HepG2 (cell line): ENCODE data around the gene ATP1A2. TPM values are rescaled to one million over a fixed set of nuclear protein-coding genes. Genes with fewer than 3 reads are reported as not detected.

Source experiments
- ATAC-seq: fragments of 200-7000 bp; cut with Tn5 transposase; 3 replicates; pipeline ENCODE4 v1.9.1; 2020; ENCODE audit warnings: mild to moderate bottlenecking, moderate library complexity
- BruUV-seq: library from RNA; stranded (reverse); fragments of 400-500 nt; replicated peaks from 2 replicates; lab custom pipeline; 2021; lab: Mats Ljungman, UMichigan
- CTCF ChIA-PET: fragments of 300-600 bp; formaldehyde crosslinking; extraction: SDS; loops from one replicate; lab custom pipeline; 2021; ENCODE audit warnings: low total read pairs, inconsistent platforms, low intra/inter-chr PET ratio; lab: Yijun Ruan, JAX
- POLR2A ChIA-PET: fragments of 350-600 bp; sonication (Branson Sonifier 250); formaldehyde crosslinking; loops from one replicate; lab custom pipeline; 2020; ENCODE audit warnings: antibody characterized with exemption, inconsistent platforms; lab: Yijun Ruan, JAX
- DNase-seq: peaks from one replicate; pipeline ENCODE4 v3.0.0-alpha.2; 2015; ENCODE audit warnings: low spot score
- FAIRE-seq: peaks from 3 replicates; lab custom pipeline; 2011; peaks lifted over from hg19 to GRCh38; lab: Jason Lieb, UNC
- H2AFZ ChIP-seq: one replicate; pipeline ENCODE4 v1.6.1; 2011; ENCODE audit warnings: low read length, inconsistent platforms
- H3K27ac ChIP-seq: fragments of 300-600 bp; 3 replicates; pipeline ENCODE4 v1.8.0; 2011; ENCODE audit warnings: mixed run types, mild to moderate bottlenecking, mixed read lengths, low read length, inconsistent platforms; ENCODE audit not compliant: insufficient read depth; ENCODE audit errors: extremely low read length
- H3K27me3 ChIP-seq, 2 experiments: fragments of 200-600 bp in 1 of 2; 2 replicates in 1 of 2; 3 replicates in 1 of 2; pipeline versions ENCODE4 v1.6.0 to v1.8.0; 2011; ENCODE audit warnings: low read length in 2 of 2, mild to moderate bottlenecking in 2 of 2, moderate library complexity in 2 of 2, inconsistent platforms in 1 of 2; ENCODE audit not compliant: insufficient read depth in 2 of 2, control insufficient read depth in 1 of 2
- H3K36me3 ChIP-seq, 2 experiments: fragments of 200-600 bp in 1 of 2; replicated peaks in 1 of 2; 2 replicates in 1 of 2; 3 replicates in 1 of 2; pipeline versions ENCODE4 v1.5.1 to v1.8.0; 2011; ENCODE audit warnings: low read length in 2 of 2, inconsistent platforms in 1 of 2; ENCODE audit not compliant: insufficient read depth in 2 of 2, control insufficient read depth in 1 of 2
- H3K4me1 ChIP-seq: 2 replicates; pipeline ENCODE4 v1.5.1; 2012; ENCODE audit warnings: low read length, inconsistent platforms; ENCODE audit not compliant: insufficient read depth
- H3K4me2 ChIP-seq: 2 replicates; pipeline ENCODE4 v1.6.0; 2011; ENCODE audit warnings: low read depth, low read length, inconsistent platforms
- H3K4me3 ChIP-seq, 3 experiments: fragments of 200-600 bp in 1 of 3; sonication (generic), shearing (Covaris generic) in 1 of 3; replicated peaks in 1 of 3; 2 replicates each; pipeline ENCODE4 v1.5.1; 2011 to 2016; ENCODE audit warnings: low read length in 3 of 3, inconsistent platforms in 2 of 3, low read depth in 2 of 3, mild to moderate bottlenecking in 2 of 3, control low read depth in 1 of 3, mixed read lengths in 1 of 3; ENCODE audit not compliant: insufficient read depth in 1 of 3
- H3K79me2 ChIP-seq: one replicate; pipeline ENCODE4 v1.6.1; 2011; ENCODE audit warnings: low read length, inconsistent platforms; ENCODE audit not compliant: insufficient read depth
- H3K9ac ChIP-seq: 2 replicates; pipeline ENCODE4 v1.6.0; 2011; ENCODE audit warnings: mild to moderate bottlenecking, low read depth, low read length, inconsistent platforms; ENCODE audit not compliant: insufficient read depth
- H3K9me3 ChIP-seq: 2 replicates; pipeline ENCODE4 v1.5.1; 2012; ENCODE audit warnings: mild to moderate bottlenecking, low read length
- H4K20me1 ChIP-seq: 2 replicates; pipeline ENCODE4 v1.6.0; 2011; ENCODE audit warnings: inconsistent platforms, mild to moderate bottlenecking, low read length, moderate library complexity; ENCODE audit not compliant: insufficient read depth
- BATF2 ChIP-seq: sonication (generic); formaldehyde crosslinking; IDR thresholded peaks from 2 replicates; pipeline ENCODE4 v1.8.0; 2022; ENCODE audit warnings: mild to moderate bottlenecking, missing genetic modification reagents, moderate library complexity
- MTF1 ChIP-seq: sonication (generic); formaldehyde crosslinking; IDR thresholded peaks from 2 replicates; pipeline ENCODE4 v1.5.0; 2020; ENCODE audit warnings: missing genetic modification reagents
- TFE3 ChIP-seq: IDR thresholded peaks from 2 replicates; pipeline ENCODE4 v1.6.1; 2016
- ZFY ChIP-seq: sonication (generic); formaldehyde crosslinking; IDR thresholded peaks from 2 replicates; pipeline ENCODE4 v1.4.0; 2020; ENCODE audit warnings: missing genetic modification reagents
- ZNF788 ChIP-seq: sonication (generic); formaldehyde crosslinking; IDR thresholded peaks from 2 replicates; pipeline ENCODE4 v1.5.0; 2020; ENCODE audit warnings: mild to moderate bottlenecking, missing genetic modification reagents, borderline replicate concordance
- WGBS: methylation state at CpG from one replicate; pipeline ENCODE4 v1.1.6; 2017; ENCODE audit warnings: low lambda C conversion rate; 5-methylcytosine and 5-hydroxymethylcytosine counted together
- in situ Hi-C: cut with HindIII; loops from 2 replicates; pipeline ENCODE4 v1.10.0; 2017; ENCODE audit warnings: low pct_unique_long_range_greater_than_20kb; ENCODE audit not compliant: extremely low pct_ligation_motif_present
- intact Hi-C: fragments of 100-400 bp; cut with micrococcal nuclease; formaldehyde crosslinking; loops from one replicate; pipeline ENCODE4 v1.10.0; 2022; ENCODE audit not compliant: unreplicated experiment
- polyA plus RNA-seq, 8 experiments: library from polyadenylated mRNA; depleted of rRNA in 3 of 8; stranded (reverse) in 7 of 8; unstranded in 1 of 8; fragments of >200 nt; fragmentation: Illumina TruSeq in 4 of 8; extraction: Trizol in 4 of 8; gene quantifications; 2 replicates each; pipeline versions ENCODE4 v1.2.1 to v1.2.3, GENCODE V29; 2011 to 2016; ENCODE audit warnings: low read depth in 4 of 8, missing spikeins in 1 of 8, mixed read lengths in 1 of 8; ENCODE audit not compliant: insufficient read depth in 1 of 8
- total RNA-seq, 5 experiments: library from RNA; depleted of rRNA; stranded (reverse); fragments of >200 nt; fragmentation: Illumina TruSeq; extraction: Trizol; gene quantifications; 2 replicates each; pipeline ENCODE4 v1.2.3, GENCODE V29; 2016; ENCODE audit warnings: low read depth in 1 of 5
- TF ChIP-seq, protein P1 (sequence below): sonication (generic); formaldehyde crosslinking; IDR thresholded peaks from 2 replicates; pipeline ENCODE4 v1.8.0; 2022; ENCODE audit warnings: missing genetic modification reagents, mild to moderate bottlenecking, inconsistent platforms, borderline replicate concordance
- TF ChIP-seq, protein P2 (sequence below): sonication (generic); formaldehyde crosslinking; IDR thresholded peaks from 2 replicates; pipeline ENCODE4 v1.8.1; 2023; ENCODE audit warnings: missing genetic modification reagents, mild to moderate bottlenecking, borderline replicate concordance

Gene ATP1A2
- total and polyA plus RNA-seq, 2 of the 13 experiments (the other 11 are each of a cell fraction or from before 2014, with no cell fraction given), result 0.16 TPM; not detected in 1

DNA sequence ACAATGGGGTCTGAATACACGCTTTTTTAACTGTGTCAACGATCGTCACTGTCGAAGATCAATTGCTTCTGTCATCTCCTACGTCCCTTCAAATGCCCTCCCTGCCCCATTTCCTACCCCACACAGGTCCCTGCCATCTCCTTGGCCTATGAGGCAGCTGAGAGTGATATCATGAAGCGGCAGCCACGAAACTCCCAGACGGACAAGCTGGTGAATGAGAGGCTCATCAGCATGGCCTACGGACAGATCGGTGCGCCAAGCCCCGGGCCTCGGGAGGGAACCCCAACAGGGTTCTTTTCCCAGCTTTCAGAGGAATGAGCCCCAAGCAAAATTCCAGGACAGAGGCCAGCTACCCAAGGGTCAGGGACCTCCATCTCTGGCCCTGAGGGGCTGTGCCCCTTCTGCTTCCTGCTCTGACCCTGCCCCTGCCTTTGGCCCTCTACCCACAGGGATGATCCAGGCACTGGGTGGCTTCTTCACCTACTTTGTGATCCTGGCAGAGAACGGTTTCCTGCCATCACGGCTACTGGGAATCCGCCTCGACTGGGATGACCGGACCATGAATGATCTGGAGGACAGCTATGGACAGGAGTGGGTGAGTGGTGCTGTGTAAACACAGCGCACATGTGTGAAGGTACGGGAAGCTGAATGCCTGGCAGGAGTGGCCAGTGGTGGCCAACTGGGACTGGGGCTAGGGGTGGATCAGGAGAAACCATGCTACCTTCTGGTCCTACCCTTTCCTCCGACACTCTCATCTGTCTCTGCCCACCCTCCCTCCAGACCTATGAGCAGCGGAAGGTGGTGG is 20.8 kb downstream of the ATP1A2 start:
- no peak for FAIRE-seq
- no peak overlapping the region for H3K9ac ChIP-seq
- H3K4me3 ChIP-seq, result no peak overlapping the region
- H3K4me1 ChIP-seq, result peaks cover 13% of the 10 kb centered on the region
- ATAC-seq, result no peak
- no peaks in the 10 kb centered on the region for H3K27me3 ChIP-seq
- intact Hi-C loops (no loop called here), in situ Hi-C loops (no loop called here)
- BruUV-seq, result no TSS peak
- no peaks in the 10 kb centered on the region for H3K9me3 ChIP-seq
- no peak for DNase-seq
- no peak overlapping the region for H2AFZ ChIP-seq
- CTCF ChIA-PET, result no interaction called here
- H3K4me2 ChIP-seq, result no peak overlapping the region
- H3K36me3 ChIP-seq, result no peaks in the 10 kb centered on the region
- no peaks in the 10 kb centered on the region for H3K79me2 ChIP-seq
- 66% methylated on average over 20 of the region's 22 CpGs for WGBS
- POLR2A ChIA-PET, result no interaction called here
- H4K20me1 ChIP-seq, result no peaks in the 10 kb centered on the region
- no peak overlapping the region for H3K27ac ChIP-seq
- no peak for TF ChIP-seq ZNF788 (CRISPR knock-in tag)
- no peak for TF ChIP-seq MTF1 (CRISPR knock-in tag)
- TF ChIP-seq, protein P1, sequence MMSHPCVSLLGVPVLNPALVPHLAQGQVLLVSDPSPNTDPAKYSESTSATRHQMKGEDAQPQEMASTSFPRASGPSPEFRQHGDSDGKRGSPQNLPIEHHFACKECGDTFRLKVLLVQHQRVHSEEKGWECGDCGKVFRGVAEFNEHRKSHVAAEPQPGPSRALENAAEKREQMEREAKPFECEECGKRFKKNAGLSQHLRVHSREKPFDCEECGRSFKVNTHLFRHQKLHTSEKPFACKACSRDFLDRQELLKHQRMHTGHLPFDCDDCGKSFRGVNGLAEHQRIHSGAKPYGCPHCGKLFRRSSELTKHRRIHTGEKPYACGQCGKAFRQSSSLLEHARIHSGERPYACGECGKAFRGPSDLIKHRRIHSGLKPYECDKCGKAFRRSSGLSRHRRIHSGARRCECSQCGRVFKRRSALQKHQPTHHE (CRISPR knock-in tag), result no peak
- TF ChIP-seq ZFY (CRISPR knock-in tag), result no peak
- TF ChIP-seq, protein P2, sequence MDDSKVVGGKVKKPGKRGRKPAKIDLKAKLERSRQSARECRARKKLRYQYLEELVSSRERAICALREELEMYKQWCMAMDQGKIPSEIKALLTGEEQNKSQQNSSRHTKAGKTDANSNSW (CRISPR knock-in tag), result no peak
- TF ChIP-seq BATF2 (CRISPR knock-in tag), result no peak
- TF ChIP-seq TFE3, result no peak
